ENCODE results near the gene MOV10L1.

GRCh38 chr22:50121202-50121740, 31.5 kb downstream of the MOV10L1 start:
- TF ChIP-seq CTCF (conservative IDR thresholded peaks at IDR 0.05; ENCODE audit: low read length) = no peak
- no peak for TF ChIP-seq EZH2phosphoT487 (IDR thresholded peaks at IDR 0.05; ENCODE audit: borderline replicate concordance, low read depth, low read length)
